HEK293 (cell line): ENCODE measurements around the gene ZNF860.

ENCODE experiments used
- CTCF ChIA-PET: fragments of 350-600 bp; formaldehyde crosslinking; extraction: SDS; loops from one replicate; lab custom pipeline; 2021; ENCODE audit warnings: antibody characterized with exemption; lab: Yijun Ruan, JAX
- POLR2A ChIA-PET: fragments of 300-600 bp; formaldehyde crosslinking; extraction: SDS; loops from one replicate; lab custom pipeline; 2020; ENCODE audit warnings: antibody characterized with exemption, inconsistent platforms; lab: Yijun Ruan, JAX
- H3K27ac ChIP-seq: fragments of 200-500 bp; sonication (Bioruptor generic); 2 replicates; pipeline ENCODE4 v1.5.1; 2014; ENCODE audit warnings: low read depth, low read length, control low read depth, inconsistent platforms; ENCODE audit errors: extremely low read depth
- H3K36me3 ChIP-seq, 2 experiments: fragments of 200-500 bp in 1 of 2; sonication (Bioruptor generic) in 1 of 2; 1 replicate in 1 of 2; 2 replicates in 1 of 2; pipeline ENCODE4 v1.5.1; 2014 to 2017; ENCODE audit warnings: inconsistent platforms in 2 of 2, low read length in 2 of 2; ENCODE audit not compliant: control insufficient read depth in 2 of 2, insufficient read depth in 1 of 2
- H3K4me1 ChIP-seq: fragments of 200-500 bp; sonication (Bioruptor generic); 2 replicates; pipeline ENCODE4 v1.5.1; 2014; ENCODE audit warnings: mild to moderate bottlenecking, low read length, inconsistent platforms; ENCODE audit not compliant: control insufficient read depth, insufficient read depth
- H3K4me3 ChIP-seq: 2 replicates; pipeline ENCODE4 v1.5.1; 2011; ENCODE audit warnings: low read depth, mild to moderate bottlenecking, control low read depth, low read length, moderate library complexity
- H3K9me3 ChIP-seq: fragments of 200-500 bp; sonication (Bioruptor generic); 2 replicates; pipeline ENCODE4 v1.5.1; 2014; ENCODE audit warnings: low read depth, low read length, inconsistent platforms; ENCODE audit not compliant: control insufficient read depth, insufficient read depth
- AEBP2 ChIP-seq: fragments of 450-650 bp; formaldehyde crosslinking; IDR thresholded peaks from 2 replicates; pipeline ENCODE4 v1.5.1; 2016; ENCODE audit warnings: missing biosample characterization, missing genetic modification characterization, borderline replicate concordance
- HOXC10 ChIP-seq: sonication (generic); formaldehyde crosslinking; IDR thresholded peaks from 2 replicates; pipeline ENCODE4 v1.8.1; 2023; ENCODE audit warnings: mild to moderate bottlenecking, missing genetic modification reagents
- KLF17 ChIP-seq: fragments of 450-650 bp; formaldehyde crosslinking; IDR thresholded peaks from 2 replicates; pipeline ENCODE4 v1.5.1; 2016; ENCODE audit warnings: missing biosample characterization, missing genetic modification characterization
- MEIS1 ChIP-seq: sonication (generic); formaldehyde crosslinking; IDR thresholded peaks from 2 replicates; pipeline ENCODE4 v1.8.1; 2022; ENCODE audit warnings: missing genetic modification reagents, mild to moderate bottlenecking, borderline replicate concordance
- PRDM10 ChIP-seq: fragments of 450-650 bp; formaldehyde crosslinking; IDR thresholded peaks from 2 replicates; pipeline ENCODE4 v1.5.1; 2016; ENCODE audit warnings: missing biosample characterization, missing genetic modification characterization
- ZBTB44 ChIP-seq: fragments of 450-650 bp; IDR thresholded peaks from 2 replicates; pipeline ENCODE4 v1.5.1; 2018; ENCODE audit warnings: missing biosample characterization, mild to moderate bottlenecking, missing genetic modification characterization
- ZFP37 ChIP-seq: fragments of 450-650 bp; formaldehyde crosslinking; IDR thresholded peaks from 2 replicates; pipeline ENCODE4 v1.5.1; 2016; ENCODE audit warnings: missing biosample characterization, missing genetic modification characterization
- ZNF138 ChIP-seq: fragments of 450-650 bp; formaldehyde crosslinking; IDR thresholded peaks from 2 replicates; pipeline ENCODE4 v1.5.1; 2016; ENCODE audit warnings: missing biosample characterization, missing genetic modification characterization, borderline replicate concordance
- ZNF146 ChIP-seq: fragments of 450-650 bp; formaldehyde crosslinking; IDR thresholded peaks from 2 replicates; pipeline ENCODE4 v1.5.1; 2016; ENCODE audit warnings: missing biosample characterization, missing genetic modification characterization
- ZNF155 ChIP-seq: fragments of 450-650 bp; formaldehyde crosslinking; IDR thresholded peaks from 2 replicates; pipeline ENCODE4 v1.5.1; 2016; ENCODE audit warnings: missing biosample characterization, missing genetic modification characterization
- ZNF211 ChIP-seq: fragments of 450-650 bp; formaldehyde crosslinking; IDR thresholded peaks from 2 replicates; pipeline ENCODE4 v1.5.1; 2016; ENCODE audit warnings: low read depth, missing biosample characterization, missing genetic modification characterization
- ZNF248 ChIP-seq: fragments of 450-650 bp; formaldehyde crosslinking; IDR thresholded peaks from 2 replicates; pipeline ENCODE4 v1.5.1; 2017; ENCODE audit warnings: missing biosample characterization, missing genetic modification characterization
- ZNF362 ChIP-seq: fragments of 450-650 bp; formaldehyde crosslinking; IDR thresholded peaks from 2 replicates; pipeline ENCODE4 v1.5.1; 2016; ENCODE audit warnings: missing biosample characterization, missing genetic modification characterization
- ZNF404 ChIP-seq: fragments of 450-650 bp; formaldehyde crosslinking; IDR thresholded peaks from 2 replicates; pipeline ENCODE4 v1.5.1; 2017; ENCODE audit warnings: missing biosample characterization, missing genetic modification characterization
- ZNF549 ChIP-seq: fragments of 450-650 bp; IDR thresholded peaks from 2 replicates; pipeline ENCODE4 v1.5.1; 2018; ENCODE audit warnings: missing biosample characterization, missing genetic modification characterization, mild to moderate bottlenecking, inconsistent platforms, moderate library complexity
- ZNF580 ChIP-seq: fragments of 450-650 bp; formaldehyde crosslinking; IDR thresholded peaks from 2 replicates; pipeline ENCODE4 v1.5.1; 2016; ENCODE audit warnings: missing biosample characterization, missing genetic modification characterization
- ZNF610 ChIP-seq: fragments of 450-650 bp; formaldehyde crosslinking; IDR thresholded peaks from 2 replicates; pipeline ENCODE4 v1.5.1; 2016; ENCODE audit warnings: missing biosample characterization, missing genetic modification characterization, borderline replicate concordance
- ZNF624 ChIP-seq: fragments of 450-650 bp; formaldehyde crosslinking; IDR thresholded peaks from 2 replicates; pipeline ENCODE4 v1.5.1; 2017; ENCODE audit warnings: missing biosample characterization, missing genetic modification characterization
- ZNF670 ChIP-seq: fragments of 450-650 bp; formaldehyde crosslinking; IDR thresholded peaks from 2 replicates; pipeline ENCODE4 v1.5.1; 2016; ENCODE audit warnings: missing biosample characterization, missing genetic modification characterization, low read depth
- ZNF704 ChIP-seq: fragments of 450-650 bp; formaldehyde crosslinking; IDR thresholded peaks from 2 replicates; pipeline ENCODE4 v1.5.1; 2016; ENCODE audit warnings: missing biosample characterization, missing genetic modification characterization
- ZNF830 ChIP-seq: fragments of 450-650 bp; IDR thresholded peaks from 2 replicates; pipeline ENCODE4 v1.5.0; 2018; ENCODE audit warnings: missing biosample characterization, missing genetic modification characterization, low read depth, mild to moderate bottlenecking, moderate library complexity
- ZSCAN18 ChIP-seq: fragments of 450-650 bp; formaldehyde crosslinking; IDR thresholded peaks from 2 replicates; pipeline ENCODE4 v1.5.1; 2016; ENCODE audit warnings: missing biosample characterization, missing genetic modification characterization

Gene ZNF860

GRCh38 chr3:31942446-31942845, 39.1 kb upstream of the ZNF860 start (continued):
- TF ChIP-seq PRDM10, result no peak
- no peak for TF ChIP-seq ZNF155 (tag by site-specific recombination)
- TF ChIP-seq, all 188 proteins: peak for 0

GRCh38 chr3:31943041-31943440, 38.5 kb upstream of the ZNF860 start:
- Histone ChIP-seq H3K9me3 (no peaks in the 10 kb centered on the region), H3K27ac (no peak overlapping the region), H3K36me3 (no peaks in the 10 kb centered on the region), H3K4me3 (no peak overlapping the region), H3K4me1 (0 out of 2 replicates have a peak, but pooled peaks cover 2% of the 10 kb centered on the region)
- TF ChIP-seq ZFP37 (tag by site-specific recombination) (no peak), ZSCAN18 (no peak), ZNF830 (tag by site-specific recombination) (no peak), MEIS1 (CRISPR knock-in tag) (no peak), ZNF704 (tag by site-specific recombination) (no peak), ZNF362 (no peak), ZNF146 (tag by site-specific recombination) (peak; percentile 85), ZNF580 (tag by site-specific recombination) (0 out of 2 replicates have a peak, but pooled peaks have one; percentile 23), KLF17 (tag by site-specific recombination) (no peak)
- POLR2A ChIA-PET, result no interaction called here
- CTCF ChIA-PET, result no interaction called here

GRCh38 chr3:31945738-31946052, 35.9 kb upstream of the ZNF860 start:
- ChIA-PET CTCF (interaction anchor here (0.7 kb wide), 1 partner anchor 1129 kb away, joined by 3 read pairs; no protein-coding TSS in a partner anchor), POLR2A (no interaction called here)
- Histone ChIP-seq H3K9me3 (no peaks in the 10 kb centered on the region), H3K36me3 (no peaks in the 10 kb centered on the region), H3K4me3 (no peak overlapping the region), H3K27ac (no peak overlapping the region), H3K4me1 (0 out of 2 replicates have a peak, but pooled peaks cover 2% of the 10 kb centered on the region)
- TF ChIP-seq ZNF549 (tag by site-specific recombination), result no peak
- TF ChIP-seq ZNF138 (tag by site-specific recombination), result no peak
- TF ChIP-seq ZNF211 (tag by site-specific recombination), result no peak
- no peak for TF ChIP-seq HOXC10 (CRISPR knock-in tag)
- TF ChIP-seq ZBTB44, result no peak
- TF ChIP-seq ZNF624 (tag by site-specific recombination), result no peak
- TF ChIP-seq ZNF670, result no peak
- TF ChIP-seq ZNF404 (tag by site-specific recombination), result no peak
- TF ChIP-seq AEBP2 (tag by site-specific recombination), result no peak
- no peak for TF ChIP-seq ZNF248 (tag by site-specific recombination)
- no peak for TF ChIP-seq ZNF610 (tag by site-specific recombination)
